Measurements from ENCODE around the gene SGCD.

GRCh38 chr5:156526081-156526925, 199.3 kb downstream of the SGCD start:
- TF ChIP-seq CTCF (IDR thresholded peaks at IDR 0.05), result no peak
- no peak for TF ChIP-seq MAX (IDR thresholded peaks at IDR 0.05; ENCODE audit: low read depth)
- no peak for TF ChIP-seq CHD2 (IDR thresholded peaks at IDR 0.05; ENCODE audit: low read length, partially characterized antibody)
- TF ChIP-seq GABPA (IDR thresholded peaks at IDR 0.05; ENCODE audit: low read depth), result no peak
- no peak for TF ChIP-seq SMC3 (IDR thresholded peaks at IDR 0.05; ENCODE audit: low read depth, low read length)
- TF ChIP-seq YY1 (IDR thresholded peaks at IDR 0.05; ENCODE audit: low read depth), result no peak
- no peak for TF ChIP-seq REST (IDR thresholded peaks at IDR 0.05; ENCODE audit: low read depth, low read length)
- no peak for TF ChIP-seq FOXM1 (IDR thresholded peaks at IDR 0.05; ENCODE audit: low read depth)

Measured in SK-N-SH (cell line).